Panc1 (cell line): ENCODE results near the gene CEND1. TPM values are rescaled to one million over a fixed set of nuclear protein-coding genes. Genes with fewer than 3 reads are reported as not detected.

Source experiments
- ATAC-seq: fragments of 200-7000 bp; cut with Tn5 transposase; 2 replicates; pipeline ENCODE4 v1.9.1; 2020; ENCODE audit warnings: mild to moderate bottlenecking, moderate library complexity
- BruUV-seq: library from RNA; stranded (reverse); fragments of 400-500 nt; replicated peaks from 2 replicates; lab custom pipeline; 2021; lab: Mats Ljungman, UMichigan
- CTCF ChIA-PET: fragments of 300-600 bp; sonication (Branson Sonifier 250); formaldehyde crosslinking; loops from one replicate; lab custom pipeline; 2022; ENCODE audit warnings: antibody characterized with exemption; lab: Charles Lee
- POLR2A ChIA-PET: fragments of 300-600 bp; sonication (Branson Sonifier 250); formaldehyde crosslinking; loops from one replicate; lab custom pipeline; 2022; ENCODE audit warnings: antibody characterized with exemption; lab: Charles Lee
- DNase-seq: peaks from one replicate; pipeline ENCODE4 v3.0.0-alpha.2; 2010; ENCODE audit warnings: low read depth, low spot score
- H3K27ac ChIP-seq: 2 replicates; pipeline ENCODE4 v1.5.1; 2011; ENCODE audit warnings: mild to moderate bottlenecking, low read length, inconsistent platforms
- H3K27me3 ChIP-seq: fragments of 200-500 bp; sonication (Bioruptor generic); 2 replicates; pipeline ENCODE4 v1.6.0; 2014; ENCODE audit warnings: low read length, inconsistent platforms; ENCODE audit not compliant: control insufficient read depth, insufficient read depth
- H3K36me3 ChIP-seq: fragments of 200-500 bp; sonication (Bioruptor generic); 2 replicates; pipeline ENCODE4 v1.5.1; 2014; ENCODE audit warnings: inconsistent platforms, mild to moderate bottlenecking, low read length, moderate library complexity; ENCODE audit not compliant: control insufficient read depth, insufficient read depth
- H3K4me1 ChIP-seq: 2 replicates; pipeline ENCODE4 v1.5.1; 2011; ENCODE audit warnings: inconsistent platforms, mild to moderate bottlenecking, low read length, moderate library complexity; ENCODE audit not compliant: control insufficient read depth, insufficient read depth
- H3K4me3 ChIP-seq, 2 experiments: 2 replicates each; pipeline ENCODE4 v1.5.1; 2011 to 2012; ENCODE audit warnings: low read depth in 2 of 2, low read length in 2 of 2, mild to moderate bottlenecking in 2 of 2, inconsistent platforms in 1 of 2, moderate library complexity in 1 of 2
- H3K9me3 ChIP-seq: fragments of 200-500 bp; sonication (Bioruptor generic); 2 replicates; pipeline ENCODE4 v1.5.1; 2014; ENCODE audit warnings: low read depth, mild to moderate bottlenecking, inconsistent platforms, low read length, moderate library complexity; ENCODE audit not compliant: control insufficient read depth, insufficient read depth
- POLR2AphosphoS5 ChIP-seq: IDR thresholded peaks from 2 replicates; pipeline ENCODE4 v1.6.1; 2012; ENCODE audit warnings: mild to moderate bottlenecking, low read depth, low read length, moderate library complexity
- REST ChIP-seq, 2 experiments: IDR thresholded peaks; 2 replicates each; pipeline ENCODE4 v1.6.1; 2011 to 2012; ENCODE audit warnings: low read depth in 2 of 2, control low read depth in 1 of 2, low read length in 1 of 2, mild to moderate bottlenecking in 1 of 2, moderate library complexity in 1 of 2; ENCODE audit not compliant: insufficient read depth in 1 of 2
- SIN3A ChIP-seq: IDR thresholded peaks from 2 replicates; pipeline ENCODE4 v1.6.1; 2012; ENCODE audit warnings: low read depth, mild to moderate bottlenecking, low read length, moderate library complexity, borderline replicate concordance; ENCODE audit not compliant: insufficient read depth
- TCF7L2 ChIP-seq: IDR thresholded peaks from 2 replicates; pipeline ENCODE4 v1.6.1; 2011; ENCODE audit warnings: mild to moderate bottlenecking, low read depth, low read length, inconsistent platforms
- in situ Hi-C: cut with HindIII; loops from 2 replicates; pipeline ENCODE4 v1.10.0; 2016; ENCODE audit warnings: low sequenced_read_pairs, low pct_unique_long_range_greater_than_20kb
- intact Hi-C: fragments of 100-400 bp; cut with micrococcal nuclease; formaldehyde crosslinking; loops from one replicate; pipeline ENCODE4 v1.10.0; 2022; ENCODE audit not compliant: unreplicated experiment
- total RNA-seq: library from RNA; stranded (reverse); gene quantifications from one replicate; pipeline ENCODE4 v1.2.1, GENCODE V29; 2021; ENCODE audit not compliant: unreplicated experiment
- TF ChIP-seq, protein P1 (sequence below): fragments of 450-650 bp; IDR thresholded peaks from 2 replicates; pipeline ENCODE4 v1.5.1; 2017; ENCODE audit warnings: mild to moderate bottlenecking

CEND1 gene
- total RNA-seq, 1 experiment from 2014 or later, result 15.9 TPM

DNA sequence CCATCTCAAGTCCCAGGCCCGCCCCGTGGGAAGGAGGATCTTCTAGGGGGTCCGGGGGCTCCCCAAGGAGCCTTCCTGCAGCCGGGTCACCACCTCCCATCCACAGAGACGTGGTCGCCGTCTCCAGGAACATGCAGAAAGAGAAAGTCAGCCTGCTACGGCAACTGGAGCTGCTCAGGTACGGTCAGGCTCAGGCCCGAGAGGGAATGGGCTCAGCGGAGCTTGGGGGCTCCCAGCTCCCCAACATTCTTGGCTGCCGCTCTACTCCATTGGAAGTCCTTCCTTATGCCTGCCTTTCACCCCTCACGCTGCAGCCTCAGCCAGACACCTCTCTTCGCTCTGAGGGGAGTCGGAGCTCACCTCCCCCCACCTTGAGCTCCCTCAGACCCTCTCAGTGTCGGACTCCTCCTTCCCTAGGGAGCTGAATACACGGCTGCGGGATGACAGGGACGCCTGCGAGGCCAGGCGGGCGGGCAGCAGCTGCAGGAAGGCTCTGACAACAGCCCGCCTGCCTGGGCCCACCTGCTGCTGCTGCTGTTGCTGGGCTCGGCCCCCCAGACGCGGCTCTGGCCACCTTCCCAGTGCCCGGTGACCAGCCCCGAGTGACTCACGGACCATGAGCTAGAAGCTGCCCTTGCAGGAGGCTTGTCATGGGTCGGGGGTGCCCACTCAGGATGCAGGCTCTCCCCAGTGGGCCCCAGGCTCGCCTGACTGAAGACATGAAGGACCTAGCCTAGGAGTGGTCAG lies 41.4 kb upstream of the CEND1 start:
- TF ChIP-seq SIN3A (no peak), POLR2AphosphoS5 (0 out of 2 replicates have a peak, but pooled peaks have one; percentile 10)
- Histone ChIP-seq H3K4me1 (peaks cover 55% of the 10 kb centered on the region), H3K9me3 (no peaks in the 10 kb centered on the region), H3K36me3 (peaks cover 2% of the 10 kb centered on the region; the same call in 1 of the 2 replicates), H3K27ac (peak overlapping the region; percentile 79), H3K4me3 (peak overlapping the region; percentile 78 to 82), H3K27me3 (no peaks in the 10 kb centered on the region)
- in situ Hi-C loops, result no loop called here
- no peak for DNase-seq
- ChIA-PET CTCF (interaction anchor here (0.6 kb wide), 1 partner anchor 325 kb away, joined by 14 read pairs; no protein-coding TSS in a partner anchor), POLR2A (interaction anchor here (0.7 to 2.5 kb wide), 3 partner anchors 12 to 135 kb away, joined by 3 to 8 read pairs (median 4); no protein-coding TSS in a partner anchor)
- intact Hi-C loops, result no loop called here
- no peak for ATAC-seq
- BruUV-seq, result TSS peak; percentile 33

DNA sequence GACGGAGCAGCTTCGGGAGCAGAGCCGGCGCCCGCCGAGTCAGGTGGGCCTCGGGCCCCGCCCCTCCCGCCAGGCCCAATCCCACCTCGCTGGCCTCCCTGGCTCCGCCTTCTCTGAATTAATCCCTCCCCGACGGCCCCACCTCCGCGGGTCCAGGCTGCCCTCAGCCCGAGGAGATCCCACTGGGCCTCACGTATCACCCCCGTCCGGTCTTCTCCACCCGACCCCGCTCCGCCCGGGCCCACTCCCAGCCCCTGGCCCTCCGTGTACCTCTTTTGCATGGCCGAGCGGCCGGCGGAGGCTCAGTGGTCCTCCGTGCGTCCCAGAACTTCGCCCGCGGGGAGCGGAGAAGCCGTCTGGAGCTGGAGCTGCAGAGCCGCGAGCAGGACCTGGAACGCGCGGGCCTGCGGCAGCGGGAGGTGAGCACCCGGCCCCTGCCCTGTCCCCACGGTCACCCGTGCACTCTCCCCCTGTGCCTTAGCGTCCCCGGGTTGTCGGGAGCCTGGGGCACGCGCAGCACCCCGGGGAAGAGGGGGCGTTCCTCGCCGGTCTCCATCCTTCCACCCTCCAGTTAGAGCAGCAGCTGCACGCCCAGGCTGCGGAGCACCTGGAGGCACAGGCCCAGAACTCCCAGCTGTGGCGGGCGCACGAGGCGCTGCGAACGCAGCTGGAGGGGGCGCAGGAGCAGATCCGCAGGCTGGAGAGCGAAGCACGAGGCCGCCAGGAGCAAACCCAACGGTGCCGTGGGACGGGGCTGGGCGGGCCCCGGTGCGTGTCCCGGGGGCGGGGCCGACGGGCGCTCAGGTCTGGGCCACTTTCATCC lies 40.6 kb upstream of the CEND1 start:
- intact Hi-C loops, result no loop called here
- H3K27me3 ChIP-seq, result no peaks in the 10 kb centered on the region
- H3K4me1 ChIP-seq, result peaks cover 57% of the 10 kb centered on the region

More for the DNA sequence above, 40.6 kb upstream of the CEND1 start:
- no peaks in the 10 kb centered on the region for H3K36me3 ChIP-seq
- ChIA-PET CTCF (interaction anchor here (0.8 kb wide), 1 partner anchor 9 kb away, joined by 4 read pairs; no protein-coding TSS in a partner anchor), POLR2A (interaction anchor here (0.7 to 2.5 kb wide), 3 partner anchors 11 to 134 kb away, joined by 3 to 8 read pairs (median 4); no protein-coding TSS in a partner anchor)
- H3K27ac ChIP-seq, result peak overlapping the region; percentile 92
- H3K9me3 ChIP-seq, result no peaks in the 10 kb centered on the region
- TF ChIP-seq REST (IDR thresholded peaks at IDR 0.05; ENCODE audit: insufficient read depth in 1 of 2, low read depth in 2 of 2, low read length in 1 of 2), result no peak
- TF ChIP-seq POLR2AphosphoS5, result peak; percentile 51; the same call in 1 of the 2 replicates
- TF ChIP-seq, protein P1, sequence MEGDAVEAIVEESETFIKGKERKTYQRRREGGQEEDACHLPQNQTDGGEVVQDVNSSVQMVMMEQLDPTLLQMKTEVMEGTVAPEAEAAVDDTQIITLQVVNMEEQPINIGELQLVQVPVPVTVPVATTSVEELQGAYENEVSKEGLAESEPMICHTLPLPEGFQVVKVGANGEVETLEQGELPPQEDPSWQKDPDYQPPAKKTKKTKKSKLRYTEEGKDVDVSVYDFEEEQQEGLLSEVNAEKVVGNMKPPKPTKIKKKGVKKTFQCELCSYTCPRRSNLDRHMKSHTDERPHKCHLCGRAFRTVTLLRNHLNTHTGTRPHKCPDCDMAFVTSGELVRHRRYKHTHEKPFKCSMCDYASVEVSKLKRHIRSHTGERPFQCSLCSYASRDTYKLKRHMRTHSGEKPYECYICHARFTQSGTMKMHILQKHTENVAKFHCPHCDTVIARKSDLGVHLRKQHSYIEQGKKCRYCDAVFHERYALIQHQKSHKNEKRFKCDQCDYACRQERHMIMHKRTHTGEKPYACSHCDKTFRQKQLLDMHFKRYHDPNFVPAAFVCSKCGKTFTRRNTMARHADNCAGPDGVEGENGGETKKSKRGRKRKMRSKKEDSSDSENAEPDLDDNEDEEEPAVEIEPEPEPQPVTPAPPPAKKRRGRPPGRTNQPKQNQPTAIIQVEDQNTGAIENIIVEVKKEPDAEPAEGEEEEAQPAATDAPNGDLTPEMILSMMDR, result no peak
- TF ChIP-seq SIN3A, result peak; percentile 84
- no peak for TF ChIP-seq TCF7L2
- DNase-seq (no peak), ATAC-seq (peak; percentile 56)
- in situ Hi-C loops, result no loop called here
- no TSS peak for BruUV-seq
- H3K4me3 ChIP-seq, result peak overlapping the region; percentile 78 to 82
